Measurements from ENCODE around the gene CPNE2.

DNA sequence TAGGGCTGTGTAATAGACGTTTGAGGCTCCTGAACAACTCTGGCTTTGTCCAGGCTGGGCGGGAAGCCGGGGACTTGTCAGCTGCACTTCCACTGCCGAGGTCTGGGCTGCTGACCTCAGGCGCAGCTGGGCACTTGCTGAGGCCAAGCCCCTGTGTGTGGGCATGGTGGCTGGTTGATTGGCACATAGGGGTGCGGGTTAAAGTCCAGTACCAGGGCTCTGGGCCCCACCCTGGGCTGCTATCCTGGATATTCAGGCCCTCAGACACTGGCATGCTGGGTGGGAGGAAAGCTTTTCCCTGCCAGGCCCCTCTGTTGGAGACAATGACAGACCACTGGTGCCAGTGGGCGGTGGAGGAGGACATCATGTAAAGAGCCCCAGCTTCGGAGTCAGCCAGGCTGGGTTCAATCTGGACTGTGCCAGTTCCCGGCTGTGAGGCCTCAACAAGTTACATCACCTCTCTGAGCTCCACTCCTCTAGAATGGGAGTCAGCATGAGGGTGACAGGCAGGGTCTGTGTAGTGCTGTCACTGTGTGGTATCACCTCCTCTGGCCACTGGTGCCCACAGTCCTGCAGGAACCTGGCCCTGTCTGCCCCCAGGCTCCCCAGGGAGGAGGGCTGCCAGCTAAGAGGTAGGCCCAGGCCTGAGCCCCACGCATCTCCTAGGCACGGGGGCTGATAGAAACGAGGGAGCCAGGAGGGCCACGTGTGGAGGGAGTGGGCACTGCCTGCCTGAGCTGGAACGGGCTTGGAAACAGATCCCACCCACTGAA, 51.0 kb downstream of the CPNE2 start:
- TF ChIP-seq, protein P1, sequence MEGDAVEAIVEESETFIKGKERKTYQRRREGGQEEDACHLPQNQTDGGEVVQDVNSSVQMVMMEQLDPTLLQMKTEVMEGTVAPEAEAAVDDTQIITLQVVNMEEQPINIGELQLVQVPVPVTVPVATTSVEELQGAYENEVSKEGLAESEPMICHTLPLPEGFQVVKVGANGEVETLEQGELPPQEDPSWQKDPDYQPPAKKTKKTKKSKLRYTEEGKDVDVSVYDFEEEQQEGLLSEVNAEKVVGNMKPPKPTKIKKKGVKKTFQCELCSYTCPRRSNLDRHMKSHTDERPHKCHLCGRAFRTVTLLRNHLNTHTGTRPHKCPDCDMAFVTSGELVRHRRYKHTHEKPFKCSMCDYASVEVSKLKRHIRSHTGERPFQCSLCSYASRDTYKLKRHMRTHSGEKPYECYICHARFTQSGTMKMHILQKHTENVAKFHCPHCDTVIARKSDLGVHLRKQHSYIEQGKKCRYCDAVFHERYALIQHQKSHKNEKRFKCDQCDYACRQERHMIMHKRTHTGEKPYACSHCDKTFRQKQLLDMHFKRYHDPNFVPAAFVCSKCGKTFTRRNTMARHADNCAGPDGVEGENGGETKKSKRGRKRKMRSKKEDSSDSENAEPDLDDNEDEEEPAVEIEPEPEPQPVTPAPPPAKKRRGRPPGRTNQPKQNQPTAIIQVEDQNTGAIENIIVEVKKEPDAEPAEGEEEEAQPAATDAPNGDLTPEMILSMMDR (IDR thresholded peaks at IDR 0.05) = no peak
- TF ChIP-seq SIN3A (IDR thresholded peaks at IDR 0.05; ENCODE audit: borderline replicate concordance, insufficient read depth, low read depth, low read length) (no peak), TCF7L2 (IDR thresholded peaks at IDR 0.05; ENCODE audit: low read depth, low read length) (no peak), POLR2AphosphoS5 (IDR thresholded peaks at IDR 0.05; ENCODE audit: low read depth, low read length) (no peak)
- TF ChIP-seq, protein P2, sequence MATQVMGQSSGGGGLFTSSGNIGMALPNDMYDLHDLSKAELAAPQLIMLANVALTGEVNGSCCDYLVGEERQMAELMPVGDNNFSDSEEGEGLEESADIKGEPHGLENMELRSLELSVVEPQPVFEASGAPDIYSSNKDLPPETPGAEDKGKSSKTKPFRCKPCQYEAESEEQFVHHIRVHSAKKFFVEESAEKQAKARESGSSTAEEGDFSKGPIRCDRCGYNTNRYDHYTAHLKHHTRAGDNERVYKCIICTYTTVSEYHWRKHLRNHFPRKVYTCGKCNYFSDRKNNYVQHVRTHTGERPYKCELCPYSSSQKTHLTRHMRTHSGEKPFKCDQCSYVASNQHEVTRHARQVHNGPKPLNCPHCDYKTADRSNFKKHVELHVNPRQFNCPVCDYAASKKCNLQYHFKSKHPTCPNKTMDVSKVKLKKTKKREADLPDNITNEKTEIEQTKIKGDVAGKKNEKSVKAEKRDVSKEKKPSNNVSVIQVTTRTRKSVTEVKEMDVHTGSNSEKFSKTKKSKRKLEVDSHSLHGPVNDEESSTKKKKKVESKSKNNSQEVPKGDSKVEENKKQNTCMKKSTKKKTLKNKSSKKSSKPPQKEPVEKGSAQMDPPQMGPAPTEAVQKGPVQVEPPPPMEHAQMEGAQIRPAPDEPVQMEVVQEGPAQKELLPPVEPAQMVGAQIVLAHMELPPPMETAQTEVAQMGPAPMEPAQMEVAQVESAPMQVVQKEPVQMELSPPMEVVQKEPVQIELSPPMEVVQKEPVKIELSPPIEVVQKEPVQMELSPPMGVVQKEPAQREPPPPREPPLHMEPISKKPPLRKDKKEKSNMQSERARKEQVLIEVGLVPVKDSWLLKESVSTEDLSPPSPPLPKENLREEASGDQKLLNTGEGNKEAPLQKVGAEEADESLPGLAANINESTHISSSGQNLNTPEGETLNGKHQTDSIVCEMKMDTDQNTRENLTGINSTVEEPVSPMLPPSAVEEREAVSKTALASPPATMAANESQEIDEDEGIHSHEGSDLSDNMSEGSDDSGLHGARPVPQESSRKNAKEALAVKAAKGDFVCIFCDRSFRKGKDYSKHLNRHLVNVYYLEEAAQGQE (IDR thresholded peaks at IDR 0.05; ENCODE audit: insufficient read depth in 1 of 2, low read depth in 2 of 2, low read length in 1 of 2) = no peak
